Transverse colon (tissue), 4 donors: ENCODE data around the gene NAV3. TPM values are rescaled to one million over a fixed set of nuclear protein-coding genes. Genes with fewer than 3 reads are reported as not detected.

Experiments used
- DNase-seq: peaks from one replicate; pipeline ENCODE4 v3.0.0-alpha.2; 2019
- H3K27ac ChIP-seq, 4 donors: fragments of 200-600 bp; sonication (generic); 2 replicates each; pipeline ENCODE4 v1.5.1; 2016 to 2018; ENCODE audit warnings: inconsistent platforms in 4 of 4
- H3K27me3 ChIP-seq: fragments of 200-600 bp; sonication (generic); 2 replicates; pipeline ENCODE4 v1.5.1; 2017; ENCODE audit warnings: inconsistent platforms
- H3K36me3 ChIP-seq, 4 donors: fragments of 200-600 bp; sonication (generic); 2 replicates each; pipeline ENCODE4 v1.5.1; 2017 to 2019; ENCODE audit warnings: inconsistent platforms in 4 of 4
- H3K4me1 ChIP-seq, 4 donors: fragments of 200-600 bp; sonication (generic); 2 replicates each; pipeline ENCODE4 v1.5.1; 2017 to 2020; ENCODE audit warnings: inconsistent platforms in 4 of 4
- H3K4me3 ChIP-seq, 4 donors: fragments of 200-600 bp; sonication (generic); 1 replicate in 1 of 4; 2 replicates in 3 of 4; pipeline versions ENCODE4 v1.5.1 to v1.6.1; 2017 to 2019; ENCODE audit warnings: inconsistent platforms in 4 of 4
- H3K9me3 ChIP-seq, 2 donors: fragments of 200-600 bp; sonication (generic); 2 replicates each; pipeline ENCODE4 v1.5.1; 2017 to 2019; ENCODE audit warnings: inconsistent platforms in 2 of 2
- EP300 ChIP-seq: sonication (generic); formaldehyde crosslinking; IDR thresholded peaks from one replicate; pipeline ENCODE4 v1.6.1; 2017; ENCODE audit warnings: antibody characterized with exemption, low read depth
- POLR2A ChIP-seq: fragments of 450-650 bp; IDR thresholded peaks from one replicate; pipeline ENCODE4 v1.6.1; 2016; ENCODE audit warnings: antibody characterized with exemption, mild to moderate bottlenecking, moderate library complexity
- POLR2AphosphoS5 ChIP-seq, 3 donors: sonication (generic); formaldehyde crosslinking; IDR thresholded peaks; one replicate each; pipeline ENCODE4 v1.6.1; 2016; ENCODE audit warnings: antibody characterized with exemption in 3 of 3
- WGBS, 2 donors: methylation state at CpG; one replicate each; pipeline ENCODE4 v1.1.5; 2018; ENCODE audit warnings: low coverage in 1 of 2; 5-methylcytosine and 5-hydroxymethylcytosine counted together
- in situ Hi-C, 4 donors: fragments of 200-750 bp; cut with MboI; loops; one replicate each; pipeline versions ENCODE4 v1.15.0 to v1.15.1; 2017; ENCODE audit warnings: low sequenced_read_pairs in 3 of 4, low pct_ligation_motif_present in 1 of 4, low pct_unique_long_range_greater_than_20kb in 1 of 4
- intact Hi-C: fragments of 100-400 bp; cut with DNase I; formaldehyde crosslinking; loops from one replicate; pipeline ENCODE4 v1.15.1; 2023; ENCODE audit warnings: low total_unique reads
- total RNA-seq, 4 donors: library from RNA; depleted of rRNA; stranded (reverse); fragments of >200 nt; gene quantifications; one replicate each; pipeline ENCODE4 v1.1.0, GENCODE V29; 2016
- TF ChIP-seq, protein P1 (sequence below), 5 experiments: fragments of 200-600 bp in 3 of 5; fragments of 450-650 bp in 2 of 5; sonication (generic) in 3 of 5; IDR thresholded peaks; 1 replicate in 2 of 5; 2 replicates in 3 of 5; pipeline ENCODE4 v1.5.1; 2016 to 2017; ENCODE audit warnings: antibody characterized with exemption in 5 of 5, inconsistent platforms in 3 of 5, mild to moderate bottlenecking in 2 of 5, moderate library complexity in 1 of 5

NAV3 gene
- total RNA-seq, 4 donors from 2014 or later = 1.1 to 10.6 (median 3.6) TPM

GRCh38 chr12:78145398-78145797 is 314.7 kb downstream of the NAV3 start:
- intact Hi-C loops = no loop called here
- WGBS, 2 donors = 40 to 46% methylated on average over 2 of the region's 2 CpGs
- no peaks in the 10 kb centered on the region for H3K4me1 ChIP-seq
- no peaks in the 10 kb centered on the region for H3K27me3 ChIP-seq
- in situ Hi-C loops = no loop called here
- H3K27ac ChIP-seq = no peak overlapping the region
- no peaks in the 10 kb centered on the region for H3K36me3 ChIP-seq
- TF ChIP-seq POLR2AphosphoS5 (IDR thresholded peaks at IDR 0.05) (no peak), EP300 (no peak), POLR2A (no peak)
- TF ChIP-seq, protein P1, sequence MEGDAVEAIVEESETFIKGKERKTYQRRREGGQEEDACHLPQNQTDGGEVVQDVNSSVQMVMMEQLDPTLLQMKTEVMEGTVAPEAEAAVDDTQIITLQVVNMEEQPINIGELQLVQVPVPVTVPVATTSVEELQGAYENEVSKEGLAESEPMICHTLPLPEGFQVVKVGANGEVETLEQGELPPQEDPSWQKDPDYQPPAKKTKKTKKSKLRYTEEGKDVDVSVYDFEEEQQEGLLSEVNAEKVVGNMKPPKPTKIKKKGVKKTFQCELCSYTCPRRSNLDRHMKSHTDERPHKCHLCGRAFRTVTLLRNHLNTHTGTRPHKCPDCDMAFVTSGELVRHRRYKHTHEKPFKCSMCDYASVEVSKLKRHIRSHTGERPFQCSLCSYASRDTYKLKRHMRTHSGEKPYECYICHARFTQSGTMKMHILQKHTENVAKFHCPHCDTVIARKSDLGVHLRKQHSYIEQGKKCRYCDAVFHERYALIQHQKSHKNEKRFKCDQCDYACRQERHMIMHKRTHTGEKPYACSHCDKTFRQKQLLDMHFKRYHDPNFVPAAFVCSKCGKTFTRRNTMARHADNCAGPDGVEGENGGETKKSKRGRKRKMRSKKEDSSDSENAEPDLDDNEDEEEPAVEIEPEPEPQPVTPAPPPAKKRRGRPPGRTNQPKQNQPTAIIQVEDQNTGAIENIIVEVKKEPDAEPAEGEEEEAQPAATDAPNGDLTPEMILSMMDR (IDR thresholded peaks at IDR 0.05) = no peak
- no peak for DNase-seq
- no peaks in the 10 kb centered on the region for H3K9me3 ChIP-seq
- H3K4me3 ChIP-seq = no peak overlapping the region

- TF ChIP-seq, protein P1 (IDR thresholded peaks at IDR 0.05) = peak; percentile 37 to 81 (median 71)
- TF ChIP-seq EP300 = no peak
- intact Hi-C loops = no loop called here
- Histone ChIP-seq H3K4me3 (no peak overlapping the region), H3K36me3 (no peaks in the 10 kb centered on the region), H3K4me1 (no peaks in the 10 kb centered on the region), H3K27me3 (no peaks in the 10 kb centered on the region), H3K27ac (no peak overlapping the region), H3K9me3 (no peaks in the 10 kb centered on the region)
- in situ Hi-C loops = no loop called here
- no peak for DNase-seq
Observed at GRCh38 chr12:78146365-78146772, 315.7 kb downstream of the NAV3 start.

GRCh38 chr12:78149459-78149858 is 318.8 kb downstream of the NAV3 start:
- intact Hi-C loops = no loop called here
- Histone ChIP-seq H3K4me1 (no peaks in the 10 kb centered on the region), H3K4me3 (no peak overlapping the region), H3K27me3 (no peaks in the 10 kb centered on the region), H3K27ac (no peak overlapping the region), H3K36me3 (no peaks in the 10 kb centered on the region), H3K9me3 (no peaks in the 10 kb centered on the region)
- WGBS, 2 donors = 48 to 69% methylated on average over 2 of the region's 2 CpGs
- DNase-seq = no peak
- in situ Hi-C loops = no loop called here
- TF ChIP-seq POLR2A (no peak), POLR2AphosphoS5 (IDR thresholded peaks at IDR 0.05) (peak in 1 of 3 donors; percentile 21)

- H3K9me3 ChIP-seq = no peaks in the 10 kb centered on the region
- no peak for TF ChIP-seq POLR2A
- no peak for TF ChIP-seq POLR2AphosphoS5 (IDR thresholded peaks at IDR 0.05)
- TF ChIP-seq EP300 = no peak
- TF ChIP-seq, protein P1 (IDR thresholded peaks at IDR 0.05) = no peak
- 96 to 100% methylated on average over 1 of the region's 1 CpG for WGBS, 2 donors
- no peak overlapping the region for H3K4me3 ChIP-seq
- in situ Hi-C loops (no loop called here), intact Hi-C loops (no loop called here)
- no peak overlapping the region for H3K27ac ChIP-seq
- H3K36me3 ChIP-seq = no peaks in the 10 kb centered on the region
- H3K27me3 ChIP-seq = no peaks in the 10 kb centered on the region
- no peaks in the 10 kb centered on the region for H3K4me1 ChIP-seq
- no peak for DNase-seq
Observed at GRCh38 chr12:78155546-78155945, 324.9 kb downstream of the NAV3 start.

- Histone ChIP-seq H3K27ac (no peak overlapping the region), H3K4me3 (no peak overlapping the region), H3K27me3 (no peaks in the 10 kb centered on the region), H3K9me3 (no peaks in the 10 kb centered on the region), H3K4me1 (no peaks in the 10 kb centered on the region), H3K36me3 (no peaks in the 10 kb centered on the region)
- intact Hi-C loops = no loop called here
- DNase-seq = no peak
- in situ Hi-C loops = no loop called here
- TF ChIP-seq EP300 (no peak), POLR2AphosphoS5 (IDR thresholded peaks at IDR 0.05) (no peak), POLR2A (no peak)
- TF ChIP-seq, protein P1 (IDR thresholded peaks at IDR 0.05) = no peak
Observed at GRCh38 chr12:78156751-78157150, 326.1 kb downstream of the NAV3 start.
